Epithelial cell of esophagus (primary cell): ENCODE data around the gene PDK2.

ENCODE experiments used
- DNase-seq: peaks from one replicate; pipeline ENCODE4 v3.0.0; 2010; ENCODE audit warnings: low read depth
- H3K4me3 ChIP-seq: 2 replicates; pipeline ENCODE4 v1.5.1; 2011; ENCODE audit warnings: mild to moderate bottlenecking, low read length, control low read depth
- TF ChIP-seq, protein P1 (sequence below): IDR thresholded peaks from 2 replicates; pipeline ENCODE4 v1.5.1; 2011; ENCODE audit warnings: low read depth, mild to moderate bottlenecking, low read length, control low read depth, inconsistent platforms; ENCODE audit not compliant: insufficient read depth; ENCODE audit errors: missing control alignments

Gene PDK2

DNA sequence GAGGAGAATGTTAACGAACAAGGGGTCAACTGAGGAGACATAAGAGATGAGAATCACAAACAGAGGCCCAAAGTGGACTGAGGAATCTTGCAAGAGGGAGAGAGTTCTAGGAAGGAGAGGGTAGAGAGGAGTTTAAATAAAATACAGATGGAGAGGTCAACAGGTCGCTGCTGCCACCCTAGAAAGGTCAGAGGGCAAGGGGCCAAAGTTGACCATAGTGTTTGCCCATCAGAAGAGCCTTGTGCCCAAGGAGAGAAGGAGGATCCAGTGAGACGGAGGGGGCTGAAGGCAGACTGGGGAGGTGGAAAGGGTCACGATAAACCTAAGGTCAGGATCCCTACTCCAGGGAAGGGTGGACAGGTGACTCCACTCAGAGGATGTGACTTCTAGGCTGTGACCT, 46.2 kb upstream of the PDK2 start:
- no peak overlapping the region for H3K4me3 ChIP-seq
- no peak for DNase-seq
- TF ChIP-seq, protein P1, sequence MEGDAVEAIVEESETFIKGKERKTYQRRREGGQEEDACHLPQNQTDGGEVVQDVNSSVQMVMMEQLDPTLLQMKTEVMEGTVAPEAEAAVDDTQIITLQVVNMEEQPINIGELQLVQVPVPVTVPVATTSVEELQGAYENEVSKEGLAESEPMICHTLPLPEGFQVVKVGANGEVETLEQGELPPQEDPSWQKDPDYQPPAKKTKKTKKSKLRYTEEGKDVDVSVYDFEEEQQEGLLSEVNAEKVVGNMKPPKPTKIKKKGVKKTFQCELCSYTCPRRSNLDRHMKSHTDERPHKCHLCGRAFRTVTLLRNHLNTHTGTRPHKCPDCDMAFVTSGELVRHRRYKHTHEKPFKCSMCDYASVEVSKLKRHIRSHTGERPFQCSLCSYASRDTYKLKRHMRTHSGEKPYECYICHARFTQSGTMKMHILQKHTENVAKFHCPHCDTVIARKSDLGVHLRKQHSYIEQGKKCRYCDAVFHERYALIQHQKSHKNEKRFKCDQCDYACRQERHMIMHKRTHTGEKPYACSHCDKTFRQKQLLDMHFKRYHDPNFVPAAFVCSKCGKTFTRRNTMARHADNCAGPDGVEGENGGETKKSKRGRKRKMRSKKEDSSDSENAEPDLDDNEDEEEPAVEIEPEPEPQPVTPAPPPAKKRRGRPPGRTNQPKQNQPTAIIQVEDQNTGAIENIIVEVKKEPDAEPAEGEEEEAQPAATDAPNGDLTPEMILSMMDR: no peak

DNA sequence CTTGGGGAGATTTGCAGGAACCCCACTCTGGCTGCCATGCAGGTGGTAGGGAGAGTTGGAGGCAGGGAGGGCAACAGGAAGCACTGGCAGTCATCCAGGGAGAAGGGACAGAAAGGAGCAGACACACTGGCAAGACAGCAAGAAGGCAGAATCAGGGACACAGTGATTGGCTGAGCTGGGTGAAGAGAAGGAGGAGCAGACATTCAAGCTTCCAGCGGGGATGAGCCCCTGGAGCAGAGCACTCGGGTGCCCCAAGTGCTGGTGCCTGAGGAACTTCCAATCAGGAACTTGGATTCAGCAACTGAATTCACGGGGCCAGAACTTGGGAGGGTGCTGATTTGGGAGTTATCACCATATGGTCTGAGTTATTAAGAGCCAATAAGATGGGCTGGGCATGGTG, 45.5 kb upstream of the PDK2 start:
- DNase-seq: no peak
- TF ChIP-seq, protein P1: no peak

DNA sequence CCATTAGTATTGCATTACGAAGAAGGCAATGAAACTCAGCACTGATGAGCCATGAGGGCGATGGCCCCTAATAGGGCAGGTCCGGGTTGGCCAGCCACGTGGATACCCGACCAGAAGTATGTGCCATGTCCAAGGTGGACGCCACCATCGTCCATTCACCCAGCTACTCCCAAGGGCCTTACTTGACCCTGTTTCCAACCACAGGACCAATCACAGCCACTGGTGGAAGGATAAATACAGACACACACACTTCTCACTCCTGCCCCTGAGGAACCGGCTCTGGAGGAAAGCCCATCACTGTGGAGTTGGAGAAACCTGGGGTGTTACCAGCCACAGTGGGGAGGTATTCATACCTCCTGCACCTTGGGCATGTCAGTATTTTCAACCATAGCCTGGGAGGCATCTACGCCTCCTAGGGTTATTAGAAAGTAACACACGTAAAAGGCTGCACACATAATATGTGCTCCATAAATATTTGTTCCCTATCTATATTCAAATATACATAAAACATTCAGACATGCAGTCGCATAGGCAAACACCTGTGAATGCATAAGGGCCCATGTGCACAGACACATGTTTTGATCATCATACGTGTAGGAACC, 44.6 kb upstream of the PDK2 start:
- TF ChIP-seq, protein P1: peak; percentile 11
- no peak for DNase-seq
- H3K4me3 ChIP-seq: no peak overlapping the region

More for the DNA sequence above, 45.5 kb upstream of the PDK2 start:
- no peak overlapping the region for H3K4me3 ChIP-seq

DNA sequence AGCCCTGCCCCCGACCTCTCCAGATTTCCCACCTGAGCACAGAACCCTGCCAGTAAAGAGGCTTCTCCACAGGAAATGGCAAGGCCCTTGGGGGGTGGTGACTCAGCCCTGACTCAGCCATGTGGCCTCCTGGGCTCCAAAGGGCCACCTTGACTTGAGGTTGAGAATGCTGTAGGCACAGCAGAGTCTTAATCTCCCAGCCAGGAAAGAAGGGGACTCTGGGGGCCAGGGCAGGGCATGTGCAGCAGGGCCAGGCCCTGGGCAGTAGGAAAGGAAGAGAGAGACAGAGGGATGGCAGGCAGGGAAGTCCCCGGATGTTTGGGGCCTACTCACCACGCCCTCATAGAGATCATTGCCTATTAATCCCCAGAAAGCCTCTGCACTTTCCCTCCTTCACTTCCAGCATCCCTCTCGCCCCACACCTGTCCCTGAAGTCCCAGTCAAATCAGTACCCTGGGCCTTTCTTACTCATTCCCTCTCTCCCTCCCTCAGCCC, 44.0 kb upstream of the PDK2 start:
- TF ChIP-seq, protein P1: no peak
- no peak overlapping the region for H3K4me3 ChIP-seq
- peak; percentile 92 for DNase-seq

DNA sequence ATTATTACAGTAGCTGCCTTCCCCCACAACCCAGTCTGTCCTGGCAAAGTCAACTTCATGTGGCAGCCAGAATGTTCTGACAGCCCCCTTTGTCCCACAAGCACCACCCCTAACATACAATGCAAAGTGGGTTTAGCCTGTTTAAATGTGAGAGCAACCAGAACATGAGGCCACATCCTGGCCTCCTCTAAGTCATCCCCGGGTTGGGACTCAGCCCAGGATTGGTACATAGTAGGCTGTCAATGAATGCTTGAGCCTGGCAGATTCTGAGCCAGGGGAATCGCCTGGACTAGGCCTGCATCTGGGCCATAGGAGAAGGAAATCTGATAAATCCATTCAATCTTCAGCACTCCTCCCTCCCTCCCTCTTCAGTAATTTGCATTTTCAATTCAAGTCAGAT, 43.5 kb upstream of the PDK2 start:
- no peak for DNase-seq
- TF ChIP-seq, protein P1: no peak
- no peak overlapping the region for H3K4me3 ChIP-seq

DNA sequence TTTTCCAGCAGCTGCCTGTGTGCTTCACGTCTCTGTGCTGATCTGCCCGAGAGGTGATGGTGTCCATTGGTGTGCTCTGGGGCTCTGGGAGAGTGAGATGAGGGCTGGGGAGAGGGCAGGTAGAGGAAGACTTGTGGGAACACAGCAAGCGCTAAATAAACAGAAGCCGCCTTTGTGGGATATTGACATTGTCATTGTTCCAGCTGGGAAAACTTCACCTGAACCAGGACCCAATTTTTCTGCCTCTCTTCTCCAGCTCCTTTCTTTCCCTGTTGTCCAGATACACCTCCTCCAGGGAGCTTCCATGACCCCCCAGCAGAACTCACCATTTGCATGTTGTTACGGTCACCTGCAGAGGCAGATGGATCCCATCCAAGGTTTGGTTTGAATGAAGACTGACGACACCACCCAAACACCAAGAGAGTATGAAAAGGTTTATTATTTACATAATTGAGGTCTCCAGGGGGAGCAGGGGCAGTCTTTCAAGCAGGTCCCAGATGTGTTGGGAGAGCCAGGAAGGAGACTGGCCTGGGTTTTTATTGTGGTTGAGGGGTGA, 42.8 kb upstream of the PDK2 start:
- DNase-seq: no peak
- no peak overlapping the region for H3K4me3 ChIP-seq
- TF ChIP-seq, protein P1: no peak

DNA sequence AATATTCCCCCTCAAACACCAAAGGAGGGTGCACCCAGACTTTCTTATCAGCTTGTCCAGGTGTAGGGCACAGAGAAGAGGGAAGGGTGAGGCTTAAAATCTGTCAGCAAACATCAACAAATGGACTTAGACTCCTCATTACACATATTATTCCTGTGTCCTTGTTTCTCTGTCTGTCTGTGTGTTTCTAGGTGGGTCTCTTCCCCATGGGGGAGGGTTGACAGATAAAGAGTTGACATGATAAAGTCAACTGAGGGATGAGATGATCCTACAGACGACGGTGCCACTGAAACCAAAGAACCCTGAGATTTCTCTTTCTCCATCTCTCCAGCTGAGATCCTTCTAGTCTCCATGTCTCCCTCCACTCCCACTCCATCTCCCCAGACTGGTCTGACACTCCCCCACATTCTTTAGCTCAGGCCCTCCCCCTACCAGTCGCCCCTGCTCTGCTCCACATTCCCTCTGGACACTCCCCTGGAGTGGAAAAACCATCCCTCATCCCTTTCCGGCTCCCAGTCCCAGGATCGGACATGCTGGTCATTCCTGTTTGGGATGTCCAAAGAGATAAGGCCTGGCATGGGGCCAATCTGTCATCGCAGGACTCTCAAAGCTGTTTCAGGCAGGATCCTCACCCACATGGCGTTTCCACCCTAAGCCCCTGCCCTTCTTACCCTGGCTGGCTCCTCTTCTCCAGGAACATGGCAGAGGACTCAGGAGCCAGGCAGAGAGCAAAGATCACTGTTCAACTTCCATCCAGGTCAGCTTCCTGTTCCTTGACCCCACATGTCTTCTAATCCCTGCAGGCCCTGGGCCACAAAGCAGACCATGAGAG, 42.1 kb upstream of the PDK2 start:
- no peak overlapping the region for H3K4me3 ChIP-seq
- TF ChIP-seq, protein P1: no peak

More for the DNA sequence above, 42.1 kb upstream of the PDK2 start:
- no peak for DNase-seq
